GM23338 (cell line): ENCODE results near the gene COX6B2.

ENCODE experiments used
- CTCF ChIP-seq, 2 experiments: fragments of 200-600 bp in 1 of 2; sonication (generic) in 1 of 2; conservative IDR thresholded peaks; 2 replicates each; pipeline versions ENCODE4 v1.5.1 to v1.6.1; 2016 to 2017; ENCODE audit warnings: antibody characterized with exemption in 2 of 2, low read depth in 2 of 2, mild to moderate bottlenecking in 2 of 2, moderate library complexity in 1 of 2
- EZH2 ChIP-seq: fragments of 200-600 bp; sonication (generic); IDR thresholded peaks from one replicate; pipeline ENCODE4 v1.8.0; 2017; ENCODE audit warnings: antibody characterized with exemption, mild to moderate bottlenecking, low read depth; ENCODE audit not compliant: unreplicated experiment
- EZH2phosphoT487 ChIP-seq: fragments of 200-600 bp; sonication (generic); IDR thresholded peaks from one replicate; pipeline ENCODE4 v1.8.1; 2018; ENCODE audit warnings: antibody characterized with exemption; ENCODE audit not compliant: unreplicated experiment
- POLR2AphosphoS5 ChIP-seq: IDR thresholded peaks from 2 replicates; pipeline ENCODE4 v1.6.1; 2016; ENCODE audit warnings: antibody characterized with exemption, low read depth
- REST ChIP-seq: IDR thresholded peaks from one replicate; pipeline ENCODE4 v1.6.1; 2018; ENCODE audit warnings: antibody characterized with exemption; ENCODE audit not compliant: unreplicated experiment

- TF ChIP-seq CTCF (conservative IDR thresholded peaks at IDR 0.05; ENCODE audit: low read depth in 2 of 2), result no peak
- no peak for TF ChIP-seq REST
- TF ChIP-seq EZH2phosphoT487, result no peak
- TF ChIP-seq EZH2, result no peak
- no peak for TF ChIP-seq POLR2AphosphoS5
These were observed 32.2 kb downstream of the COX6B2 start for GRCh38 chr19:55322204-55322885.
